ENCODE data around the gene CCDC33.
A peak's percentile ranks its signal among the peaks of the same experiment; 100 is the strongest.

Gene CCDC33

GRCh38 chr15:74214324-74215021, 21.7 kb upstream of the CCDC33 start:
- no peak for DNase-seq
- Mint-ChIP-seq H3K4me3 (no peak overlapping the region), H3K9me3 (no peaks in the 10 kb centered on the region), H3K27ac (no peak overlapping the region), H3K36me3 (ENCODE audit: low read depth) (no peaks in the 10 kb centered on the region), H3K4me1 (ENCODE audit: low read depth) (no peaks in the 10 kb centered on the region), H3K27me3 (peaks cover 8% of the 10 kb centered on the region)

- Mint-ChIP-seq H3K4me3 (no peak overlapping the region), H3K27me3 (peaks cover 15% of the 10 kb centered on the region), H3K9me3 (no peaks in the 10 kb centered on the region), H3K27ac (no peak overlapping the region), H3K4me1 (ENCODE audit: low read depth) (no peaks in the 10 kb centered on the region), H3K36me3 (ENCODE audit: low read depth) (no peaks in the 10 kb centered on the region)
- DNase-seq: no peak
These were observed 20.2 kb upstream of the CCDC33 start for GRCh38 chr15:74215958-74216357.

- H3K4me1 Mint-ChIP-seq (ENCODE audit: low read depth): no peaks in the 10 kb centered on the region
- no peak overlapping the region for H3K27ac Mint-ChIP-seq
- H3K9me3 Mint-ChIP-seq: no peaks in the 10 kb centered on the region
- H3K27me3 Mint-ChIP-seq: peaks cover 20% of the 10 kb centered on the region
- no peaks in the 10 kb centered on the region for H3K36me3 Mint-ChIP-seq (ENCODE audit: low read depth)
- H3K4me3 Mint-ChIP-seq: no peak overlapping the region
- DNase-seq: no peak
These were observed 19.2 kb upstream of the CCDC33 start for GRCh38 chr15:74216949-74217348.

- no peaks in the 10 kb centered on the region for H3K36me3 Mint-ChIP-seq (ENCODE audit: low read depth)
- H3K9me3 Mint-ChIP-seq: no peaks in the 10 kb centered on the region
- no peak overlapping the region for H3K4me3 Mint-ChIP-seq
- no peaks in the 10 kb centered on the region for H3K4me1 Mint-ChIP-seq (ENCODE audit: low read depth)
- no peak overlapping the region for H3K27ac Mint-ChIP-seq
- peaks cover 26% of the 10 kb centered on the region for H3K27me3 Mint-ChIP-seq
- DNase-seq: no peak
These were observed 17.9 kb upstream of the CCDC33 start for GRCh38 chr15:74217907-74218885.

DNA sequence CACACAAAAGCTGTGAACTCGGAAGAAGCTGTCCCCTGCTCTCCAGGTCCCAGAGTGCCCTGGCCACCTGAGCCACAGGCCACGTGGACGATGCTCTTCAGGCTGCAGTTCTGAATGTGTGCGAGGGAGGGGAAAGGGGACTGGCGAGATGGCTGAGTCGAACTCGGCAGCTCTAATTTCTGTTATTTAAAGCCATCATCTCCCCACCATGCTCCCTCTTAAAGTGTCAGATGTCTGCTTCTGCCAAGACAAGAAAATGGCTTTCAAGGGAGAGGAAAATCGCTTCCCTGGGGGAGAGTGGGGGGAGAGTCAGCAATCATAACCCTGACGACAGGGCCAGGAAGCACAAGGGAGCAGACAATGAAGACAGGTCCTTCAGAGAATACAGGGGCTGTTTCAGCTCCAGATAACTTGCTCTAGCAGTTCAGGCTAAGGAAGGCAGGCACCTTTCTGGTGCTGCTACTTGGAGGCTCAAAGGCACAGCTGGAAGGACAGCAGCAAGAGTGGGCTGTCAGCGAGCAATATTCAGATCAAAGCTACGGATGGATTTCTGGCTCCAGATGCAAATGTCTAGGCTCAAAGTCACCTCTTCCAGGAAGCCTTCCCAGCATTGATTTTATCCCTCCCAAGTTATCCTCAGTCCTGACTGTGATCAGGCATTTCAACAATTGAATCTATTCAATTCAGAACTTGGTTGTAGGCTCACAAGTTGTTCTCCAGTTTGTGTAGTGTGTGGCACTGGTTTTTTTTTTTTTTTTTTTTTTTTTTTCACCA, 15.5 kb upstream of the CCDC33 start:
- Mint-ChIP-seq H3K27ac (no peak overlapping the region), H3K9me3 (no peaks in the 10 kb centered on the region), H3K4me3 (no peak overlapping the region), H3K4me1 (ENCODE audit: low read depth) (peaks cover 5% of the 10 kb centered on the region), H3K27me3 (peaks cover 30% of the 10 kb centered on the region), H3K36me3 (ENCODE audit: low read depth) (no peaks in the 10 kb centered on the region)
- no peak for DNase-seq

GRCh38 chr15:74221399-74222239, 14.5 kb upstream of the CCDC33 start:
- Mint-ChIP-seq H3K36me3 (ENCODE audit: low read depth) (no peaks in the 10 kb centered on the region), H3K4me3 (no peak overlapping the region), H3K27me3 (peaks cover 31% of the 10 kb centered on the region), H3K9me3 (no peaks in the 10 kb centered on the region), H3K27ac (no peak overlapping the region), H3K4me1 (ENCODE audit: low read depth) (peaks cover 5% of the 10 kb centered on the region)
- DNase-seq: no peak

- Mint-ChIP-seq H3K27me3 (peaks cover 34% of the 10 kb centered on the region), H3K9me3 (no peaks in the 10 kb centered on the region), H3K4me1 (ENCODE audit: low read depth) (peaks cover 5% of the 10 kb centered on the region), H3K27ac (no peak overlapping the region), H3K4me3 (no peak overlapping the region), H3K36me3 (ENCODE audit: low read depth) (no peaks in the 10 kb centered on the region)
- DNase-seq: no peak
These were observed 13.6 kb upstream of the CCDC33 start for GRCh38 chr15:74222240-74223119.

GRCh38 chr15:74225928-74226327, 10.2 kb upstream of the CCDC33 start:
- peaks cover 5% of the 10 kb centered on the region for H3K4me1 Mint-ChIP-seq (ENCODE audit: low read depth)
- peaks cover 29% of the 10 kb centered on the region for H3K27me3 Mint-ChIP-seq
- no peaks in the 10 kb centered on the region for H3K36me3 Mint-ChIP-seq (ENCODE audit: low read depth)
- no peak overlapping the region for H3K27ac Mint-ChIP-seq
- H3K4me3 Mint-ChIP-seq: no peak overlapping the region
- no peaks in the 10 kb centered on the region for H3K9me3 Mint-ChIP-seq
- DNase-seq: no peak

DNA sequence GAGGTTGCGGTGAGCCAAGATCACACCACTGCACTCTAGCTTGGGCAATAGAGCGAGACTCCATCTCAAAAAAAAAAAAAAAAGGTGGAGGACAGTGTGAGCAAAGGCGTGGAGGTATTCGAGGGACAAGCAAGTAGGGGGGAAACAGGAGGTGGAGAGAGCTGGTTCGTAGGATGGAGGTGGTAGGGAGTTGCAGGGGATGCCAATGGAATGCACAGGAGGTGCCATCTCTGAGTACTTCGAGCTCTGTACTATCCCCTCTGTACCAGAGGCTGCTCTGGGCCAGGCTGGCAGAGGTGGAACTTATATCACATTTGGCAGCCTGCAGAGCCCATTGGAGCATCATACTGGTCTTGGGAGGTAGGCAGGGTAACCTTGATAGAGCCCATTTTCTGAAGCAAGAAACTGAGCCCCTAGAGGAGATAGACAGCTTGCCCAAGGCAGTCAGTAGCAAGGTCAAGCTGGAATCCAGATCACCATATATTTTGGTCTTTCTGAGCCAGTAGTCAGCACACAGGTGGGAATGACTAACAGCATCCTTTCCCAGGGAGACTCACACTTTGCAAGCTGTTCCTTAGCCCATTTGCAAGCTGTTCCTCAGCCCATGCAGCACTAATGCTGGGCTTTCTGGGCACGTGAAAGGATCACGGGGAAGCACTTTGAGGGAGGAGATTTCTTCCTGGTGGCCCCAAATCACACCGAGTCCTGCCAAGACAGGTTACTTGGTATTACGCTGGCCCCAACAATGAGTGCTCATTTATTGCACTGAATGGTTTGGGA, 9.2 kb upstream of the CCDC33 start:
- no peak for DNase-seq
- Mint-ChIP-seq H3K36me3 (ENCODE audit: low read depth) (no peaks in the 10 kb centered on the region), H3K27me3 (peaks cover 24% of the 10 kb centered on the region), H3K27ac (peak overlapping the region; percentile 47), H3K4me3 (no peak overlapping the region), H3K4me1 (ENCODE audit: low read depth) (peaks cover 5% of the 10 kb centered on the region), H3K9me3 (no peaks in the 10 kb centered on the region)

- Mint-ChIP-seq H3K27me3 (peaks cover 19% of the 10 kb centered on the region), H3K36me3 (ENCODE audit: low read depth) (no peaks in the 10 kb centered on the region), H3K9me3 (no peaks in the 10 kb centered on the region), H3K4me3 (no peak overlapping the region), H3K27ac (no peak overlapping the region), H3K4me1 (ENCODE audit: low read depth) (peaks cover 5% of the 10 kb centered on the region)
- no peak for DNase-seq
These were observed 8.0 kb upstream of the CCDC33 start for GRCh38 chr15:74227968-74228722.

GRCh38 chr15:74228723-74229081, 7.4 kb upstream of the CCDC33 start:
- Mint-ChIP-seq H3K4me3 (no peak overlapping the region), H3K27ac (no peak overlapping the region), H3K4me1 (ENCODE audit: low read depth) (peaks cover 2% of the 10 kb centered on the region), H3K36me3 (ENCODE audit: low read depth) (no peaks in the 10 kb centered on the region), H3K27me3 (peaks cover 15% of the 10 kb centered on the region), H3K9me3 (no peaks in the 10 kb centered on the region)
- DNase-seq: no peak

- Mint-ChIP-seq H3K4me3 (no peak overlapping the region), H3K4me1 (ENCODE audit: low read depth) (no peaks in the 10 kb centered on the region), H3K27me3 (peaks cover 10% of the 10 kb centered on the region), H3K36me3 (ENCODE audit: low read depth) (no peaks in the 10 kb centered on the region), H3K27ac (no peak overlapping the region), H3K9me3 (no peaks in the 10 kb centered on the region)
- no peak for DNase-seq
These were observed 6.4 kb upstream of the CCDC33 start for GRCh38 chr15:74229686-74230085.
